Liver (tissue), 9 donors: Measurements from ENCODE around the gene CLDN14. TPM values are rescaled to one million over a fixed set of nuclear protein-coding genes. Genes with fewer than 3 reads are reported as not detected.
A peak's percentile ranks its signal among the peaks of the same experiment; 100 is the strongest.

Experiments
- DNase-seq: peaks from one replicate; pipeline ENCODE4 v3.0.0-alpha.2; 2017; ENCODE audit warnings: low spot score
- H3K27ac ChIP-seq, 2 donors: one replicate each; pipeline ENCODE4 v1.7.0; 2013; ENCODE audit warnings: inconsistent platforms in 2 of 2, low read length in 2 of 2, control low read depth in 1 of 2, low read depth in 1 of 2, mild to moderate bottlenecking in 1 of 2
- H3K27me3 ChIP-seq, 4 donors: one replicate each; pipeline versions ENCODE4 v1.6.1 to v1.7.0; 2013; ENCODE audit warnings: low read length in 3 of 4, inconsistent platforms in 1 of 4, mild to moderate bottlenecking in 1 of 4, moderate library complexity in 1 of 4; ENCODE audit not compliant: control insufficient read depth in 4 of 4, insufficient read depth in 4 of 4
- H3K36me3 ChIP-seq, 4 donors: one replicate each; pipeline versions ENCODE4 v1.6.1 to v1.7.0; 2013; ENCODE audit warnings: low read length in 3 of 4, mild to moderate bottlenecking in 3 of 4, low read depth in 1 of 4, moderate library complexity in 1 of 4; ENCODE audit not compliant: control insufficient read depth in 4 of 4, insufficient read depth in 3 of 4
- H3K4me1 ChIP-seq, 4 donors: one replicate each; pipeline versions ENCODE4 v1.6.1 to v1.7.0; 2013; ENCODE audit warnings: low read length in 3 of 4, mild to moderate bottlenecking in 3 of 4, moderate library complexity in 1 of 4; ENCODE audit not compliant: control insufficient read depth in 4 of 4, insufficient read depth in 4 of 4
- H3K4me3 ChIP-seq, 3 donors: one replicate each; pipeline versions ENCODE4 v1.6.1 to v1.7.0; 2013; ENCODE audit warnings: low read length in 3 of 3, control low read depth in 1 of 3, low read depth in 1 of 3, mild to moderate bottlenecking in 1 of 3
- H3K9ac ChIP-seq, 2 donors: one replicate each; pipeline ENCODE4 v1.7.0; 2013; ENCODE audit warnings: low read length in 2 of 2, mild to moderate bottlenecking in 2 of 2, moderate library complexity in 2 of 2, control low read depth in 1 of 2, low read depth in 1 of 2
- H3K9me3 ChIP-seq, 4 donors: one replicate each; pipeline versions ENCODE4 v1.6.1 to v1.7.0; 2013; ENCODE audit warnings: low read length in 3 of 4; ENCODE audit not compliant: control insufficient read depth in 4 of 4
- ATF3 ChIP-seq: IDR thresholded peaks from 2 replicates; pipeline ENCODE4 v1.6.1; 2016; ENCODE audit warnings: antibody characterized with exemption
- CTCF ChIP-seq: fragments of 150-350 bp; IDR thresholded peaks from 2 replicates; pipeline ENCODE4 v1.5.1; 2017; ENCODE audit warnings: improper control_type of control experiment, low read depth, low read length; ENCODE audit not compliant: missing input control
- EGR1 ChIP-seq, 2 donors: IDR thresholded peaks; 2 replicates each; pipeline ENCODE4 v1.6.1; 2016 to 2018; ENCODE audit warnings: antibody characterized with exemption in 2 of 2, low read depth in 2 of 2
- FOXA1 ChIP-seq: IDR thresholded peaks from 2 replicates; pipeline ENCODE4 v1.6.1; 2016; ENCODE audit warnings: antibody characterized with exemption
- GABPA ChIP-seq, 2 donors: IDR thresholded peaks in 1 of 2; conservative IDR thresholded peaks in 1 of 2; 2 replicates each; pipeline ENCODE4 v1.6.1; 2016; ENCODE audit warnings: antibody characterized with exemption in 2 of 2, mild to moderate bottlenecking in 1 of 2, moderate library complexity in 1 of 2
- HNF4A ChIP-seq, 2 donors: conservative IDR thresholded peaks; 2 replicates each; pipeline ENCODE4 v1.6.1; 2016; ENCODE audit warnings: antibody characterized with exemption in 2 of 2, mild to moderate bottlenecking in 2 of 2
- JUND ChIP-seq, 2 donors: IDR thresholded peaks; 2 replicates each; pipeline ENCODE4 v1.6.1; 2016; ENCODE audit warnings: antibody characterized with exemption in 2 of 2
- NR2F2 ChIP-seq: IDR thresholded peaks from 2 replicates; pipeline ENCODE4 v1.6.1; 2016; ENCODE audit warnings: antibody characterized with exemption
- RAD21 ChIP-seq, 2 donors: IDR thresholded peaks; 2 replicates each; pipeline ENCODE4 v1.6.1; 2016; ENCODE audit warnings: antibody characterized with exemption in 2 of 2, mild to moderate bottlenecking in 2 of 2
- RXRA ChIP-seq, 2 donors: IDR thresholded peaks; 2 replicates each; pipeline ENCODE4 v1.6.1; 2017 to 2018; ENCODE audit warnings: antibody characterized with exemption in 2 of 2, mild to moderate bottlenecking in 1 of 2
- TAF1 ChIP-seq: conservative IDR thresholded peaks from 2 replicates; pipeline ENCODE4 v1.6.1; 2016; ENCODE audit warnings: antibody characterized with exemption, mild to moderate bottlenecking
- YY1 ChIP-seq: IDR thresholded peaks from 2 replicates; pipeline ENCODE4 v1.6.1; 2016; ENCODE audit warnings: antibody characterized with exemption, mild to moderate bottlenecking
- ZBTB33 ChIP-seq: IDR thresholded peaks from 2 replicates; pipeline ENCODE4 v1.6.1; 2016; ENCODE audit warnings: antibody characterized with exemption
- WGBS: extraction: QIAGEN DNeasy Blood & Tissue Kit; methylation state at CpG from one replicate; pipeline ENCODE4 v1.1.7; 2013; 5-methylcytosine and 5-hydroxymethylcytosine counted together
- polyA plus RNA-seq, 2 donors: library from polyadenylated mRNA; stranded (reverse) in 1 of 2; unstranded in 1 of 2; fragments of 200-250 nt in 1 of 2; fragments of >200 nt in 1 of 2; fragmentation: Nextera tagmentation in 1 of 2; extraction: Ambion mirVana in 1 of 2; gene quantifications; one replicate each; pipeline versions ENCODE4 v1.2.1 to v1.2.3, GENCODE V29; 2013 to 2015
- total RNA-seq, 2 donors: library from RNA; depleted of rRNA; stranded (reverse); fragments of >200 nt; gene quantifications; one replicate each; pipeline ENCODE4 v1.2.3, GENCODE V29; 2014
- donor health status: healthy.
- donor health status: healthy.
- donor health status: healthy.
- donor health status: healthy.
- donor health status: healthy.

Gene CLDN14
- total and polyA plus RNA-seq, 4 donors, result 6.3 to 19.4 (median 13.4) TPM

GRCh38 chr21:36433059-36433709, 46.7 kb downstream of the CLDN14 start:
- WGBS, result 60% methylated on average over 7 of the region's 7 CpGs
- Histone ChIP-seq H3K9ac (no peak overlapping the region), H3K27ac (no peak overlapping the region), H3K9me3 (no peaks in the 10 kb centered on the region), H3K27me3 (no peaks in the 10 kb centered on the region), H3K4me1 (no peaks in the 10 kb centered on the region), H3K4me3 (no peak overlapping the region), H3K36me3 (no peaks in the 10 kb centered on the region)
- TF ChIP-seq CTCF, result no peak
- DNase-seq, result no peak

- H3K36me3 ChIP-seq, result no peaks in the 10 kb centered on the region
- no peak for DNase-seq
- H3K4me1 ChIP-seq, result no peaks in the 10 kb centered on the region
- H3K9me3 ChIP-seq, result no peaks in the 10 kb centered on the region
- TF ChIP-seq JUND (IDR thresholded peaks at IDR 0.05) (no peak), GABPA (IDR thresholded peaks at IDR 0.05 in 1 of 2, conservative IDR thresholded peaks at IDR 0.05 in 1 of 2) (no peak), RAD21 (IDR thresholded peaks at IDR 0.05) (no peak), YY1 (no peak), CTCF (no peak), NR2F2 (no peak), RXRA (IDR thresholded peaks at IDR 0.05) (no peak)
- H3K9ac ChIP-seq, result no peak overlapping the region
- H3K4me3 ChIP-seq, result no peak overlapping the region
- no peak overlapping the region for H3K27ac ChIP-seq
- no peaks in the 10 kb centered on the region for H3K27me3 ChIP-seq
- WGBS, result 87% methylated on average over 4 of the region's 4 CpGs
Observed at GRCh38 chr21:36431252-36431651, 48.7 kb downstream of the CLDN14 start.

GRCh38 chr21:36430841-36431240, 49.1 kb downstream of the CLDN14 start:
- peak overlapping the region in 1 of 2 donors; percentile 54 for H3K27ac ChIP-seq
- no peak for DNase-seq
- no peaks in the 10 kb centered on the region for H3K36me3 ChIP-seq
- 85% methylated on average over 4 of the region's 4 CpGs for WGBS
- no peak for TF ChIP-seq FOXA1
- TF ChIP-seq ZBTB33, result no peak
- no peak for TF ChIP-seq HNF4A (conservative IDR thresholded peaks at IDR 0.05)
- TF ChIP-seq ATF3, result no peak
- no peak for TF ChIP-seq TAF1
- no peak for TF ChIP-seq EGR1 (IDR thresholded peaks at IDR 0.05; ENCODE audit: low read depth in 2 of 2)
- H3K27me3 ChIP-seq, result no peaks in the 10 kb centered on the region
- no peak overlapping the region for H3K9ac ChIP-seq
- no peak overlapping the region for H3K4me3 ChIP-seq
- H3K9me3 ChIP-seq, result no peaks in the 10 kb centered on the region
- H3K4me1 ChIP-seq, result no peaks in the 10 kb centered on the region
